ENCODE measurements around the gene KRTAP1-3.
"Not testable (repeated sequence)": the region's sequence is repeated elsewhere in the genome, so short reads cannot be mapped to it uniquely, and the experiment has no call there.

KRTAP1-3 gene

GRCh38 chr17:41065016-41065689, 30.5 kb upstream of the KRTAP1-3 start:
- not testable (repeated sequence) for H3K27me3 ChIP-seq (ENCODE audit: insufficient read depth, low read length); H3K4me3 ChIP-seq (ENCODE audit: low read length); H3K9me3 ChIP-seq (ENCODE audit: insufficient read depth, low read depth, low read length); H3K4me1 ChIP-seq (ENCODE audit: insufficient read depth, low read length); H3K27ac ChIP-seq (ENCODE audit: low read depth, low read length); H3K36me3 ChIP-seq (ENCODE audit: insufficient read depth, low read length); H3K9ac ChIP-seq (ENCODE audit: low read depth, low read length)
- 97% methylated on average over 3 of the region's 16 CpGs for WGBS

- H3K27me3 ChIP-seq (ENCODE audit: insufficient read depth, low read length) = no peaks in the 10 kb centered on the region
- no peak overlapping the region for H3K9ac ChIP-seq (ENCODE audit: low read depth, low read length)
- no peaks in the 10 kb centered on the region for H3K9me3 ChIP-seq (ENCODE audit: insufficient read depth, low read depth, low read length)
- H3K36me3 ChIP-seq (ENCODE audit: insufficient read depth, low read length) = no peaks in the 10 kb centered on the region
- peaks cover 3% of the 10 kb centered on the region; the same call in 1 of the 2 replicates for H3K4me1 ChIP-seq (ENCODE audit: insufficient read depth, low read length)
- no peak overlapping the region for H3K4me3 ChIP-seq (ENCODE audit: low read length)
- no CpG with 5 or more reads among the region's 1 CpG for WGBS
- H3K27ac ChIP-seq (ENCODE audit: low read depth, low read length) = no peak overlapping the region
Observed at GRCh38 chr17:41064301-41064700, 29.6 kb upstream of the KRTAP1-3 start.

DNA sequence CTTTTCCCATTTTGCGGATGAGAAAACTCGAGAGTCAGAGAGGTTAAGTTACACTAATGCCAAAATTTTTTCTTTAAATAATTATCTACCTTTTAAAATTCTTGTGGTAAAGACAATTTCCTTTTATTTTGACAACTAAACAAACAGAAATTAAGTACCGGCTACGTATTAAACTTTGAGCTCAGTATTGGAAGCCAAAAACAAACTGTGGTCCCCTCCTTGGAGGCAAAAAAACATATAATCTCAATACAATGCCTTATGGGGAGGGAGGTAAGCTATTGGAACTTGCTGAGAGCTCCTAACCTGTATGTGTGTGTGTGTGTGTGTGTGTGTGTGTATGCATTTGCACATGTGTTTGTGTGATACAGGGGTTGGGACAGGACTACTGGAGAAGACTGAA, 28.8 kb upstream of the KRTAP1-3 start:
- peaks cover 7% of the 10 kb centered on the region; the same call in 1 of the 2 replicates for H3K4me1 ChIP-seq (ENCODE audit: insufficient read depth, low read length)
- WGBS = 97% methylated on average over 2 of the region's 4 CpGs

GRCh38 chr17:41061964-41062363, 27.3 kb upstream of the KRTAP1-3 start:
- no peak overlapping the region for H3K9ac ChIP-seq (ENCODE audit: low read depth, low read length)
- H3K27me3 ChIP-seq (ENCODE audit: insufficient read depth, low read length) = no peaks in the 10 kb centered on the region
- no peak overlapping the region for H3K4me3 ChIP-seq (ENCODE audit: low read length)
- 0 out of 2 replicates have a peak, but pooled peaks cover 4% of the 10 kb centered on the region for H3K9me3 ChIP-seq (ENCODE audit: insufficient read depth, low read depth, low read length)
- WGBS = 100% methylated on average over 1 of the region's 1 CpG
- no peak overlapping the region for H3K27ac ChIP-seq (ENCODE audit: low read depth, low read length)
- no peaks in the 10 kb centered on the region for H3K36me3 ChIP-seq (ENCODE audit: insufficient read depth, low read length)
- H3K4me1 ChIP-seq (ENCODE audit: insufficient read depth, low read length) = peaks cover 7% of the 10 kb centered on the region; the same call in 1 of the 2 replicates

More for the DNA sequence above, 28.8 kb upstream of the KRTAP1-3 start:
- Histone ChIP-seq H3K27me3 (ENCODE audit: insufficient read depth, low read length) (no peaks in the 10 kb centered on the region), H3K36me3 (ENCODE audit: insufficient read depth, low read length) (no peaks in the 10 kb centered on the region), H3K9ac (ENCODE audit: low read depth, low read length) (no peak overlapping the region), H3K9me3 (ENCODE audit: insufficient read depth, low read depth, low read length) (no peaks in the 10 kb centered on the region), H3K27ac (ENCODE audit: low read depth, low read length) (no peak overlapping the region), H3K4me3 (ENCODE audit: low read length) (no peak overlapping the region)

DNA sequence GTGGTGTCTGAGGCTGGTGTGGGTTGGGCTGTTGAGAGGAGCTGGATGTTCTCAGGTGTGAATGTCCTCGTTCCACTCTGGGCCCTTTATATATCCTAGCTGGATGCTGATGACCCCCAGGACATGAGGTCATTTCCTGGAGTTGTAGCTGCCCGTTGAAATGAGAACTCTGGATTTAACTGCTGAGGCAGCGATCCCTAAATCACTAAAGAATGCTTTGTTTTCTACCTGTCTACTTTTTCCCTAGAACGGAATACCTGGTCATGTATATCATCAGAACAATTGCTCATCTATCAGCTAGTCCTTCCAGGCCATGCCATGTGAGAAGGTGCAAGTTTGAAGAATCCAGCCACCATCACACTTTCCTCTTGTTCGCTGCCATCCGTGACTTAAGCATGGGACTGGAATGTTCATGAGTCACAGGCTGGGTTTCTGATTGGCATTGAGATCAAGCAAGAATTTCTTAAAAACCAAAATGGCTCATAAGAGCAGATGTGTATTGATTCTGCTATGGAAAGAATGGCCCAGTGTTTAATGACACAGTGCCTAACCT, 25.5 kb upstream of the KRTAP1-3 start, which contains the start of gene KRTAP2-3:
KRTAP2-3 (minus strand) TSS at position 63 of the 553 bp plus-strand sequence. CDS start 64 bp downstream, outside the sequence.
- no peak within 1 kb of the TSS for H3K9ac ChIP-seq (ENCODE audit: low read depth, low read length)

GRCh38 chr17:41059276-41060051, 24.8 kb upstream of the KRTAP1-3 start:
- H3K27ac ChIP-seq (ENCODE audit: low read depth, low read length) = not testable (repeated sequence)

More for the DNA sequence above, 25.5 kb upstream of the KRTAP1-3 start, which contains the start of gene KRTAP2-3:
- Histone ChIP-seq H3K27ac (ENCODE audit: low read depth, low read length) (no peak within 1 kb of the TSS), H3K4me3 (ENCODE audit: low read length) (no peak within 1 kb of the TSS), H3K9me3 (ENCODE audit: insufficient read depth, low read depth, low read length) (0 out of 2 replicates have a peak, but pooled peaks cover 4% of the 10 kb centered on the region), H3K36me3 (ENCODE audit: insufficient read depth, low read length) (no peaks in the 10 kb centered on the region), H3K4me1 (ENCODE audit: insufficient read depth, low read length) (peaks cover 7% of the 10 kb centered on the region; the same call in 1 of the 2 replicates), H3K27me3 (ENCODE audit: insufficient read depth, low read length) (no peaks in the 10 kb centered on the region)
- 88% methylated on average over 6 of the region's 6 CpGs for WGBS

GRCh38 chr17:41058741-41059140, 24.1 kb upstream of the KRTAP1-3 start:
- H3K9ac ChIP-seq (ENCODE audit: low read depth, low read length) = no peak overlapping the region

More at GRCh38 chr17:41059276-41060051, 24.8 kb upstream of the KRTAP1-3 start:
- not testable (repeated sequence) for H3K9me3 ChIP-seq (ENCODE audit: insufficient read depth, low read depth, low read length); H3K4me1 ChIP-seq (ENCODE audit: insufficient read depth, low read length); H3K4me3 ChIP-seq (ENCODE audit: low read length); H3K27me3 ChIP-seq (ENCODE audit: insufficient read depth, low read length); H3K36me3 ChIP-seq (ENCODE audit: insufficient read depth, low read length); H3K9ac ChIP-seq (ENCODE audit: low read depth, low read length)
- WGBS = 79% methylated on average over 10 of the region's 31 CpGs

GRCh38 chr17:41057547-41057946, 22.9 kb upstream of the KRTAP1-3 start:
- no CpG with 5 or more reads among the region's 1 CpG for WGBS
- Histone ChIP-seq H3K36me3 (ENCODE audit: insufficient read depth, low read length) (no peaks in the 10 kb centered on the region), H3K9ac (ENCODE audit: low read depth, low read length) (no peak overlapping the region), H3K4me3 (ENCODE audit: low read length) (no peak overlapping the region), H3K9me3 (ENCODE audit: insufficient read depth, low read depth, low read length) (0 out of 2 replicates have a peak, but pooled peaks cover 4% of the 10 kb centered on the region), H3K27me3 (ENCODE audit: insufficient read depth, low read length) (no peaks in the 10 kb centered on the region), H3K27ac (ENCODE audit: low read depth, low read length) (no peak overlapping the region), H3K4me1 (ENCODE audit: insufficient read depth, low read length) (peaks cover 7% of the 10 kb centered on the region; the same call in 1 of the 2 replicates)

More at GRCh38 chr17:41058741-41059140, 24.1 kb upstream of the KRTAP1-3 start:
- Histone ChIP-seq H3K4me3 (ENCODE audit: low read length) (no peak overlapping the region), H3K27me3 (ENCODE audit: insufficient read depth, low read length) (no peaks in the 10 kb centered on the region), H3K36me3 (ENCODE audit: insufficient read depth, low read length) (no peaks in the 10 kb centered on the region), H3K4me1 (ENCODE audit: insufficient read depth, low read length) (peaks cover 7% of the 10 kb centered on the region; the same call in 1 of the 2 replicates), H3K9me3 (ENCODE audit: insufficient read depth, low read depth, low read length) (0 out of 2 replicates have a peak, but pooled peaks cover 4% of the 10 kb centered on the region), H3K27ac (ENCODE audit: low read depth, low read length) (no peak overlapping the region)
- WGBS = 88% methylated on average over 1 of the region's 5 CpGs

DNA sequence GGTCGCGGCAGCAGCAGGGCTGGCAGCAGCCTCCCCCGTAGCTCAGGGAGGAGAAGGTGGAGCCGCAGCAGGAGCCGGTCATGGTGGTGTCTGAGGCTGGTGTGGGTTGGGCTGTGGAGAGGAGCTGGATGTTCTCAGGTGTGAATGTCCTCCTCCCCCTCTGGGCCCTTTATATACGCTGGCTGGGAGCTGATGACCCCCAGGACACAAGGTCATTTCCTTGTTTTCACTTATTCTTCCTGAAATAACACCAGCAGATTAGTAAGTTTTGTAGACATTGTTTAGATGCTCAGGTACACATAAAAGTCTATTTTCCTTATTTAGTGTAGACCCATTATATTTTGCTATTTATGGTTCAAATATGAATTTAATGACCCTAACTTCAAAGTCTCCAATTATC, 20.5 kb upstream of the KRTAP1-3 start, which contains the start of gene KRTAP2-2:
KRTAP2-2 (minus strand) TSS at position 101 of the 400 bp plus-strand sequence; CDS start at position 82, 19 bp downstream.
- not testable (repeated sequence) for H3K4me3 ChIP-seq (ENCODE audit: low read length); H3K9me3 ChIP-seq (ENCODE audit: insufficient read depth, low read depth, low read length); H3K9ac ChIP-seq (ENCODE audit: low read depth, low read length); H3K4me1 ChIP-seq (ENCODE audit: insufficient read depth, low read length); H3K27me3 ChIP-seq (ENCODE audit: insufficient read depth, low read length); H3K27ac ChIP-seq (ENCODE audit: low read depth, low read length); H3K36me3 ChIP-seq (ENCODE audit: insufficient read depth, low read length)
- WGBS = no CpG with 5 or more reads among the region's 6 CpGs

- H3K9ac ChIP-seq (ENCODE audit: low read depth, low read length); H3K27me3 ChIP-seq (ENCODE audit: insufficient read depth, low read length); H3K4me1 ChIP-seq (ENCODE audit: insufficient read depth, low read length); H3K27ac ChIP-seq (ENCODE audit: low read depth, low read length); H3K36me3 ChIP-seq (ENCODE audit: insufficient read depth, low read length); H3K9me3 ChIP-seq (ENCODE audit: insufficient read depth, low read depth, low read length); H3K4me3 ChIP-seq (ENCODE audit: low read length): not testable (repeated sequence)
- 91% methylated on average over 9 of the region's 9 CpGs for WGBS
Observed at GRCh38 chr17:41054556-41054955, 19.9 kb upstream of the KRTAP1-3 start.

DNA sequence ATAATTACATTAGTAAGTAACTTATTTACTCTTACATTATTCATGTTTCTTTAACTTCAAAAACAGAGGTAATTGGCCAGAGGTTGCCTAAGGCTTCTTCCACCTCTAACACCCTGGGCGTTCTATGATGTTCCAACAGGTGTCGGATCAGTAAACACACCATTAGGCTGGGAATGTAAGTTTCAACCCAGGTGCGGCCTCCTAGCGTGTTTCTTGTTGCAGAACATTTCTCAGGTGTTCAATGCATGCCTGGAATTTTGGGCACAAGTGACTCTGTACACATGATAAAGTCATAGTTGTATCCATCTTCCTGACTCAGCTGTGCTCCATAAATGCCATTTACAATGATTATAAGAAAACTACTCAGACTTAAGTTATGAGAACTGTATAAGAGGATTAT, 19.4 kb upstream of the KRTAP1-3 start:
- Histone ChIP-seq H3K4me1 (ENCODE audit: insufficient read depth, low read length) (peaks cover 2% of the 10 kb centered on the region; the same call in 1 of the 2 replicates), H3K9ac (ENCODE audit: low read depth, low read length) (no peak overlapping the region), H3K27me3 (ENCODE audit: insufficient read depth, low read length) (no peaks in the 10 kb centered on the region), H3K27ac (ENCODE audit: low read depth, low read length) (no peak overlapping the region), H3K4me3 (ENCODE audit: low read length) (no peak overlapping the region), H3K9me3 (ENCODE audit: insufficient read depth, low read depth, low read length) (0 out of 2 replicates have a peak, but pooled peaks cover 4% of the 10 kb centered on the region), H3K36me3 (ENCODE audit: insufficient read depth, low read length) (no peaks in the 10 kb centered on the region)
- WGBS = 94% methylated on average over 4 of the region's 4 CpGs

Data from HUES64 (cell line).